GM23248 (cell line): ENCODE measurements around the gene MTHFD2L. TPM values are rescaled to one million over a fixed set of nuclear protein-coding genes. Genes with fewer than 3 reads are reported as not detected.

Experiments used
- DNase-seq: peaks from one replicate; pipeline ENCODE4 v3.0.0-alpha.2; 2015
- H2AFZ ChIP-seq: fragments of 200-600 bp; sonication (generic); 2 replicates; pipeline ENCODE4 v1.6.1; 2016; ENCODE audit warnings: antibody characterized with exemption
- H3F3A ChIP-seq: fragments of 200-600 bp; sonication (generic); 2 replicates; pipeline ENCODE4 v1.6.1; 2016; ENCODE audit warnings: mild to moderate bottlenecking, antibody characterized with exemption, mixed run types; ENCODE audit not compliant: insufficient read depth
- H3K27ac ChIP-seq: fragments of 200-600 bp; sonication (generic); 2 replicates; pipeline ENCODE4 v1.5.1; 2016; ENCODE audit warnings: mild to moderate bottlenecking
- H3K27me3 ChIP-seq: fragments of 200-600 bp; sonication (generic); replicated peaks from 2 replicates; pipeline ENCODE4 v1.6.1; 2016; ENCODE audit warnings: mild to moderate bottlenecking; ENCODE audit not compliant: insufficient read depth
- H3K36me3 ChIP-seq: fragments of 200-600 bp; sonication (generic); 2 replicates; pipeline ENCODE4 v1.6.1; 2016; ENCODE audit warnings: low read depth, mild to moderate bottlenecking
- H3K4me1 ChIP-seq: fragments of 200-600 bp; sonication (generic); 2 replicates; pipeline ENCODE4 v1.6.1; 2016; ENCODE audit warnings: mild to moderate bottlenecking; ENCODE audit not compliant: insufficient read depth
- H3K4me2 ChIP-seq: fragments of 200-600 bp; sonication (generic); one replicate; pipeline ENCODE4 v1.6.1; 2016; ENCODE audit warnings: mild to moderate bottlenecking; ENCODE audit not compliant: unreplicated experiment
- H3K4me3 ChIP-seq: fragments of 200-600 bp; sonication (generic); 2 replicates; pipeline ENCODE4 v1.5.1; 2016; ENCODE audit warnings: mild to moderate bottlenecking
- H3K79me2 ChIP-seq: fragments of 200-600 bp; sonication (generic); 2 replicates; pipeline ENCODE4 v1.6.1; 2016; ENCODE audit warnings: mild to moderate bottlenecking; ENCODE audit not compliant: insufficient read depth
- H3K9ac ChIP-seq: fragments of 200-600 bp; sonication (generic); 2 replicates; pipeline ENCODE4 v1.6.1; 2016; ENCODE audit warnings: mild to moderate bottlenecking
- H3K9me2 ChIP-seq: fragments of 200-600 bp; sonication (generic); 2 replicates; pipeline ENCODE4 v1.6.1; 2016; ENCODE audit warnings: mixed run types, mild to moderate bottlenecking, moderate library complexity; ENCODE audit not compliant: insufficient read depth
- H3K9me3 ChIP-seq: fragments of 200-600 bp; sonication (generic); one replicate; pipeline ENCODE4 v1.6.1; 2017; ENCODE audit warnings: low read depth
- H4K20me1 ChIP-seq: fragments of 200-600 bp; sonication (generic); 2 replicates; pipeline ENCODE4 v1.6.0; 2016; ENCODE audit not compliant: insufficient read depth
- EZH2 ChIP-seq: fragments of 200-600 bp; sonication (generic); IDR thresholded peaks from 2 replicates; pipeline ENCODE4 v1.6.1; 2018; ENCODE audit warnings: antibody characterized with exemption, mild to moderate bottlenecking; ENCODE audit not compliant: insufficient read depth, poor library complexity, severe bottlenecking
- EZH2phosphoT487 ChIP-seq: fragments of 200-600 bp; sonication (generic); IDR thresholded peaks from 2 replicates; pipeline ENCODE4 v1.6.1; 2018; ENCODE audit warnings: antibody characterized with exemption, moderate library complexity, mild to moderate bottlenecking, low read depth; ENCODE audit not compliant: insufficient read depth
- WGBS, 2 experiments: methylation state at CpG; one replicate each; pipeline ENCODE4 v1.1.6; 2015 to 2017; ENCODE audit warnings: low lambda C conversion rate in 2 of 2, low coverage in 1 of 2; ENCODE audit errors: missing lambda C conversion rate in 2 of 2; 5-methylcytosine and 5-hydroxymethylcytosine counted together
- in situ Hi-C: fragments of 300-500 bp; cut with MboI; formaldehyde crosslinking; loops from 2 replicates; pipeline ENCODE4 v1.15.0; 2020
- polyA plus RNA-seq: library from polyadenylated mRNA; unstranded; fragments of >200 nt; fragmentation: Nextera tagmentation; extraction: Ambion mirVana; gene quantifications from 2 replicates; pipeline ENCODE4 v1.2.1, GENCODE V29; 2016
- total RNA-seq: library from RNA; depleted of rRNA; stranded (reverse); fragments of >200 nt; shearing (Covaris generic); gene quantifications from 2 replicates; pipeline ENCODE4 v1.2.3, GENCODE V29; 2014; rRNA removed

MTHFD2L gene
- total and polyA plus RNA-seq, 2 experiments from 2014 or later: 6.3 to 7.9 TPM

DNA sequence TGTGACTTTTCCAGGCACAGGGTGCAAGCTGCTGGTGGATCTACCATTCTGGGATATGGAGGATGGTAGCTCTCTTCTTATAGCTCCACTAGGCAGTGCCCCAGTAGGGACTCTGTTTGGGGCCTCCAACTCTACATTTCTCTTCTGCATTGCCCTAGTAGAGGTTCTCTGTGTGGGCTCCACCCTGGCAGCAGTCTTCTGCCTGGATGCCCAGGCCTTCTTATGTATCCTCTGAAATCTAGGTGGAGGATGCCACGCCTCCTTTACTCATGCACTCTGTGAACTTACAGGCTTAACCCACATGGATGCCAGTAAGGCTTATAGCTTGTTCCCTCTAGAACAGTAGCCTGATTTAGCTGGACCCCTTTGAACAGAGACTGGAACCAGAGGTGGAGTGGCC is 186.1 kb downstream of the MTHFD2L start:
- in situ Hi-C loops: no loop called here
- no peak overlapping the region for H3K9ac ChIP-seq
- H3K79me2 ChIP-seq: no peaks in the 10 kb centered on the region
- H3K36me3 ChIP-seq: no peaks in the 10 kb centered on the region
- no peaks in the 10 kb centered on the region for H3K9me2 ChIP-seq
- no peak overlapping the region for H3K27ac ChIP-seq
- H3K27me3 ChIP-seq: no peaks in the 10 kb centered on the region
- H3F3A ChIP-seq: no peaks in the 10 kb centered on the region
- H3K4me3 ChIP-seq: no peak overlapping the region
- H3K4me1 ChIP-seq: no peaks in the 10 kb centered on the region
- WGBS, 2 experiments: 0 to 19% methylated on average over 1 of the region's 1 CpG
- no peaks in the 10 kb centered on the region for H3K9me3 ChIP-seq
- no peaks in the 10 kb centered on the region for H4K20me1 ChIP-seq
- H2AFZ ChIP-seq: no peak overlapping the region
- H3K4me2 ChIP-seq: no peak overlapping the region
- TF ChIP-seq EZH2: no peak
- no peak for TF ChIP-seq EZH2phosphoT487
- DNase-seq: no peak

Other genes with a start within 250 kb of the MTHFD2L start
- not detected in 2 replicates for gene PF4, start 176.1 kb upstream of the MTHFD2L start, total RNA-seq
- not detected in 2 replicates for gene PF4, start 176.1 kb upstream of the MTHFD2L start, polyA plus RNA-seq
- not detected in 2 replicates for gene PPBP, start 169.9 kb upstream of the MTHFD2L start, total RNA-seq
- gene PPBP, start 169.9 kb upstream of the MTHFD2L start, polyA plus RNA-seq: not detected in 2 replicates
- not detected in 2 replicates for gene CXCL5, start 159.4 kb upstream of the MTHFD2L start, total RNA-seq
- not detected in 2 replicates for gene CXCL5, start 159.4 kb upstream of the MTHFD2L start, polyA plus RNA-seq
- gene CXCL3, start 119.4 kb upstream of the MTHFD2L start, total RNA-seq: not detected in 2 replicates
- gene CXCL3, start 119.4 kb upstream of the MTHFD2L start, polyA plus RNA-seq: 2.1 and 3.0 TPM in 2 replicates
- gene CXCL2, start 58.9 kb upstream of the MTHFD2L start, total RNA-seq: 2.4 and 6.7 TPM in 2 replicates
- gene CXCL2, start 58.9 kb upstream of the MTHFD2L start, polyA plus RNA-seq: 6.0 TPM in 2 replicates
- 0.86 TPM in 1 of 2 replicates, not detected in the other for gene EPGN, start 150.4 kb downstream of the MTHFD2L start, total RNA-seq
- gene EPGN, start 150.4 kb downstream of the MTHFD2L start, polyA plus RNA-seq: 0.46 TPM in 1 of 2 replicates, not detected in the other
- gene EREG, start 207.0 kb downstream of the MTHFD2L start, total RNA-seq: 4.2 and 4.4 TPM in 2 replicates
- 1.6 and 1.8 TPM in 2 replicates for gene EREG, start 207.0 kb downstream of the MTHFD2L start, polyA plus RNA-seq